Measurements from ENCODE around the gene CYP1B1.

Gene CYP1B1

DNA sequence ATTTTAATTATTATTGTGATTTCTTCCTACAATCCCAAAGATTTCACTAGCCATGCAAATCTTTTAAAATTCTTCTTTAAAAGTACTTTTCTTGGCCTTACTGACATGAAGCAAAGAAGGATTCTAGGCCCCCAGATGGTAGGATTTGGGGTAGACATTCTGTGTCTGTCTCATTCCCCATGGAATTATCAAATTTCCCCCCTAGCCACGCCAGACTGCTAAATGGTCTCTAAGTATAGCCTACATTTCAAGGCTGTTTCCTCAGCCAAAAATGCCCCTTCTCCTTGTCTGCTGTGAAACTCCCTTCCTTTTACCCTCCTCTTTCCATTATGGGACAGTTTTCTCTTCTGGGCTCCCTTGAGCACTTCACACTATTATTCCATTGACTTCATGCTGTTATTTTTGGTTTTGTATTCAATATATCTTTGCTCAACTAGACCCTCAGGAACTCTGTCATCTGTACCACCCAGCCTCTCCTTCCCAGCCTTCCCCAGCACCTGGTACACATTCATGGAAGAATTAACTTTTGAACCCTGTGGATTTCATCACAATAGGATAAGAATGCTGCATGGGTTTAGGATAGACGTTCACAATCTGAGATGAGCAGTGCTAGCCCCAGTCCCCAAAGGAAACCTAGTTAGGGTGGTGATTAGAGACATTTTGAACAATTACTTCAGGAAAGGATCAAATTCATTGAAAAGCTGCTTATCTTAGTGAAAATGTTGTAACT lies 21.5 kb upstream of the CYP1B1 start:
- ATAC-seq (ENCODE audit: low read depth) = no peak
- no peak for TF ChIP-seq CTCF (IDR thresholded peaks at IDR 0.05; ENCODE audit: poor library complexity, severe bottlenecking)
- Histone ChIP-seq H3K27me3 (ENCODE audit: insufficient read depth, poor library complexity, severe bottlenecking) (no peaks in the 10 kb centered on the region), H3K27ac (ENCODE audit: poor library complexity, severe bottlenecking) (peak overlapping the region; percentile 51), H3K4me3 (ENCODE audit: severe bottlenecking) (no peak overlapping the region), H3K36me3 (ENCODE audit: low read depth) (no peaks in the 10 kb centered on the region), H3K9me3 (ENCODE audit: severe bottlenecking) (no peaks in the 10 kb centered on the region), H3K4me1 (ENCODE audit: insufficient read depth, poor library complexity, severe bottlenecking) (peaks cover 38% of the 10 kb centered on the region)
- DNase-seq (ENCODE audit: low spot score) = no peak

DNA sequence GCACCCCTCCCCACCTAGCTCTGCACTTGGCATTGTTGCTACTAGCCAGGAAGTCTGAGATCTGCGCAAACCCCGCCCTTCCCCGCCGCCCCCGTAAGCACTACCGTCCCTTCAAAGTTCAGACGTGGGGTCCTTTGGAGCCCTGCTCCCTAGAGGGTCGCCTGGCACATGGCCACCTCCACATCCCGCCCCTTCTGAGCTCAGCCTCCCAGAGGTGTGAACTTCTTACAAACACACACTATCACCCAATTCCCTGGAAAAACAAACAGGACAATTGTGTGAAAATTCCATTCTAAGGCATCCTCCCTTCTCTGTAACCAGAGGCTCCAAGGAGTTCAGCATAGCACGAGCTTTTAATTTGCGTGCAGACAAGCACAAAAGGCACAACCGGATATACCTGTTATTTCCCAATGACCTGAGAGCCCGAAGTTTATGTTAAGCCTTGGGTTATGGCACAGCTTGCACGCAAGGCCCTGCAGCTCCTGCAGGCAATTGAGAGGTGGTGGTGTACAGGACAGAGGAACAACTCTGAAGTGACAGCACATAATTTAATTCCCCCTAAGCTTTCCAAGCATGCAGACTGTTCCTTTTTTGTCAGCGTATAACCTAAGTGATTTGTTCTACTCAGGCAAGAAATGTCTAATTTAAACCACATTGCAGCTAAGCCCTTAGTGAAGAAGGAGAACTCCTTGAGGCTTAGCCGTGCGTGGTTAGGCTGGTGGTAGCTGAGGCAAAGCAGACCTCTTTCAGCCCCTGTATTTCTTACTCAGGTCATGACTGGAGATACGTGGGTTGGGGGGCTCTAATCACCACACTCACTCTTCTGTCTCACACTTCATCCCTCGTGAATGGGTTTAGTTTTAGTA lies 20.3 kb upstream of the CYP1B1 start:
- Histone ChIP-seq H3K27ac (ENCODE audit: poor library complexity, severe bottlenecking) (peak overlapping the region; percentile 51), H3K27me3 (ENCODE audit: insufficient read depth, poor library complexity, severe bottlenecking) (no peaks in the 10 kb centered on the region), H3K4me1 (ENCODE audit: insufficient read depth, poor library complexity, severe bottlenecking) (peaks cover 41% of the 10 kb centered on the region), H3K36me3 (ENCODE audit: low read depth) (no peaks in the 10 kb centered on the region), H3K9me3 (ENCODE audit: severe bottlenecking) (no peaks in the 10 kb centered on the region), H3K4me3 (ENCODE audit: severe bottlenecking) (no peak overlapping the region)
- no peak for TF ChIP-seq CTCF (IDR thresholded peaks at IDR 0.05; ENCODE audit: poor library complexity, severe bottlenecking)
- DNase-seq (ENCODE audit: low spot score) (no peak), ATAC-seq (ENCODE audit: low read depth) (peak; percentile 84)

DNA sequence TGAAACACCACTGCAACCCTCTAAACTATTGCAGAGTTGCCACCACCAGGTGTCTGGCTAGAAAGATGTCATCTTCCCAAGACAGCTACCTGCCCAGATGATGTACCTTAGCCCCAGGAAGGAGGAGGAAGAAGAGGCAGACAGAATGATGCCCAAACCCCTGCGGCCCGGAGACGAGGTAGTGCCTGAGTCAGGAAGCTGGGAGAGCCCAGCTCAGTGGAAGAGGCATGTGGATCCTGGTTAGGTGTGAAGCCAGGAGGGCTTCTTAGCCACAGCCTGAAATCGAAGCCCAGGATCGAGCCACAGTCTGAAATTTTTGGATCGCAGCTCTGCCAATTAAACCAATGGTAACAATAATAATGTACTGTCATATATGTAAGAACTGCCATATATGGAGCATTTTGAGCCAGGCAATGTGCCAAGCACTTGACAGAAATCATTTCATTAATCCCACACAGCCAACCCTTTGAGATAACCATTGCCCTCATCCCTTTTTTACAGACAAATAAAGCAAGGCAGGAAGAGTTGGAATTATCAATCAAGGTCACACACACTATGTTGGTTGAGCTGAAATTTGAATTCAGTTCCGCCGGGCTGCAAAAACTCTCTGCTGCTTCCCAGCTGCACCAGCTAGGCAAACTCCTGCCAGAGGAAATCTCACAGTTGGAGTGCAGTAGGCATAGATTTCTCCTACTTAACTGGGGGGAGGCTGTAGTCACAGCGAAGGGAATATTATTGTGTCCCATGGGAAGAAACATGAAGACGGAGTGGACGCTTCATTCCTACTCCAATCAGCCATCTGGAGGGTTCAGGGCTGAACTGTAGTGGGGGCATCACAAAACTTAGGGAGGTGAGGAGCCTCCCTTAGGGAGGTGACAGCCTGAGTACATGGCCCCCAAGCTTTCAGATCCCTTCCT lies 19.4 kb upstream of the CYP1B1 start:
- ATAC-seq (ENCODE audit: low read depth) (no peak), DNase-seq (ENCODE audit: low spot score) (no peak)
- no peaks in the 10 kb centered on the region for H3K27me3 ChIP-seq (ENCODE audit: insufficient read depth, poor library complexity, severe bottlenecking)
- peak overlapping the region; percentile 51 for H3K27ac ChIP-seq (ENCODE audit: poor library complexity, severe bottlenecking)
- no peak overlapping the region for H3K4me3 ChIP-seq (ENCODE audit: severe bottlenecking)
- no peaks in the 10 kb centered on the region for H3K9me3 ChIP-seq (ENCODE audit: severe bottlenecking)
- no peaks in the 10 kb centered on the region for H3K36me3 ChIP-seq (ENCODE audit: low read depth)
- H3K4me1 ChIP-seq (ENCODE audit: insufficient read depth, poor library complexity, severe bottlenecking) = peaks cover 41% of the 10 kb centered on the region
- TF ChIP-seq CTCF (IDR thresholded peaks at IDR 0.05; ENCODE audit: poor library complexity, severe bottlenecking) = no peak

GRCh38 chr2:38093527-38094165 lies 17.7 kb upstream of the CYP1B1 start:
- Histone ChIP-seq H3K36me3 (ENCODE audit: low read depth) (no peaks in the 10 kb centered on the region), H3K4me3 (ENCODE audit: severe bottlenecking) (no peak overlapping the region), H3K9me3 (ENCODE audit: severe bottlenecking) (no peaks in the 10 kb centered on the region), H3K4me1 (ENCODE audit: insufficient read depth, poor library complexity, severe bottlenecking) (peaks cover 38% of the 10 kb centered on the region), H3K27ac (ENCODE audit: poor library complexity, severe bottlenecking) (no peak overlapping the region), H3K27me3 (ENCODE audit: insufficient read depth, poor library complexity, severe bottlenecking) (no peaks in the 10 kb centered on the region)
- no peak for TF ChIP-seq CTCF (IDR thresholded peaks at IDR 0.05; ENCODE audit: poor library complexity, severe bottlenecking)
- DNase-seq (ENCODE audit: low spot score) (no peak), ATAC-seq (ENCODE audit: low read depth) (no peak)

All from RWPE2 (cell line).